ENCODE measurements around the gene POLK.

POLK gene

GRCh38 chr5:75611311-75612225, 99.9 kb downstream of the POLK start, which contains the start of gene ANKDD1B:
ANKDD1B (plus strand) TSS chr5:75611453; CDS start chr5:75611635, 182 bp downstream.
- Histone ChIP-seq H3K9me3 (no peaks in the 10 kb centered on the region), H3K36me3 (replicated peaks) (no peaks in the 10 kb centered on the region), H3K4me3 (no peak within 1 kb of the TSS), H3K4me1 (peaks cover 15% of the 10 kb centered on the region), H3K27me3 (ENCODE audit: low read depth) (no peaks in the 10 kb centered on the region)
- DNase-seq (ENCODE audit: low spot score in 2 of 2): no peak
- in situ Hi-C loops (cut with MboI; ENCODE audit: low sequenced_read_pairs): no loop called here

GRCh38 chr5:75612226-75612569, 100.5 kb downstream of the POLK start:
- in situ Hi-C loops (cut with MboI; ENCODE audit: low sequenced_read_pairs): no loop called here
- no peaks in the 10 kb centered on the region for H3K27me3 ChIP-seq (ENCODE audit: low read depth)
- no peaks in the 10 kb centered on the region for H3K9me3 ChIP-seq
- peaks cover 9% of the 10 kb centered on the region for H3K4me1 ChIP-seq
- H3K4me3 ChIP-seq: no peak overlapping the region
- DNase-seq (ENCODE audit: low spot score in 2 of 2): no peak
- H3K36me3 ChIP-seq (replicated peaks): no peaks in the 10 kb centered on the region

GRCh38 chr5:75612901-75613300, 101.2 kb downstream of the POLK start:
- in situ Hi-C loops (cut with MboI; ENCODE audit: low sequenced_read_pairs): no loop called here
- H3K4me3 ChIP-seq: no peak overlapping the region
- no peak for DNase-seq (ENCODE audit: low spot score in 2 of 2)

GRCh38 chr5:75614176-75614575, 102.5 kb downstream of the POLK start:
- Histone ChIP-seq H3K4me1 (peaks cover 9% of the 10 kb centered on the region), H3K4me3 (no peak overlapping the region), H3K9me3 (no peaks in the 10 kb centered on the region), H3K27me3 (ENCODE audit: low read depth) (no peaks in the 10 kb centered on the region), H3K36me3 (replicated peaks) (no peaks in the 10 kb centered on the region)
- in situ Hi-C loops (cut with MboI; ENCODE audit: low sequenced_read_pairs): no loop called here
- no peak for DNase-seq (ENCODE audit: low spot score in 2 of 2)

More at GRCh38 chr5:75612901-75613300, 101.2 kb downstream of the POLK start:
- peaks cover 9% of the 10 kb centered on the region for H3K4me1 ChIP-seq
- H3K27me3 ChIP-seq (ENCODE audit: low read depth): no peaks in the 10 kb centered on the region
- no peaks in the 10 kb centered on the region for H3K36me3 ChIP-seq (replicated peaks)
- no peaks in the 10 kb centered on the region for H3K9me3 ChIP-seq

- Histone ChIP-seq H3K4me1 (no peaks in the 10 kb centered on the region), H3K9me3 (no peaks in the 10 kb centered on the region), H3K27me3 (ENCODE audit: low read depth) (no peaks in the 10 kb centered on the region), H3K36me3 (replicated peaks) (no peaks in the 10 kb centered on the region), H3K4me3 (no peak overlapping the region)
- in situ Hi-C loops (cut with MboI; ENCODE audit: low sequenced_read_pairs): no loop called here
- DNase-seq (ENCODE audit: low spot score in 2 of 2): no peak
Measured at GRCh38 chr5:75616371-75616881, 104.7 kb downstream of the POLK start.

GRCh38 chr5:75616971-75617621, 105.4 kb downstream of the POLK start:
- in situ Hi-C loops (cut with MboI; ENCODE audit: low sequenced_read_pairs): no loop called here
- Histone ChIP-seq H3K9me3 (no peaks in the 10 kb centered on the region), H3K4me3 (no peak overlapping the region), H3K27me3 (ENCODE audit: low read depth) (no peaks in the 10 kb centered on the region), H3K4me1 (no peaks in the 10 kb centered on the region), H3K36me3 (replicated peaks) (no peaks in the 10 kb centered on the region)
- no peak for DNase-seq (ENCODE audit: low spot score in 2 of 2)

- in situ Hi-C loops (cut with MboI; ENCODE audit: low sequenced_read_pairs): no loop called here
- Histone ChIP-seq H3K4me1 (no peaks in the 10 kb centered on the region), H3K9me3 (no peaks in the 10 kb centered on the region), H3K27me3 (ENCODE audit: low read depth) (no peaks in the 10 kb centered on the region), H3K36me3 (replicated peaks) (no peaks in the 10 kb centered on the region), H3K4me3 (no peak overlapping the region)
- DNase-seq (ENCODE audit: low spot score in 2 of 2): no peak
Measured at GRCh38 chr5:75617736-75618352, 106.2 kb downstream of the POLK start.

GRCh38 chr5:75620184-75620959, 108.7 kb downstream of the POLK start:
- Histone ChIP-seq H3K9me3 (no peaks in the 10 kb centered on the region), H3K27me3 (ENCODE audit: low read depth) (no peaks in the 10 kb centered on the region), H3K4me3 (no peak overlapping the region), H3K4me1 (no peaks in the 10 kb centered on the region), H3K36me3 (replicated peaks) (no peaks in the 10 kb centered on the region)
- in situ Hi-C loops (cut with MboI; ENCODE audit: low sequenced_read_pairs): no loop called here
- DNase-seq (ENCODE audit: low spot score in 2 of 2): no peak

GRCh38 chr5:75622564-75622963, 110.9 kb downstream of the POLK start:
- Histone ChIP-seq H3K36me3 (replicated peaks) (no peaks in the 10 kb centered on the region), H3K9me3 (no peaks in the 10 kb centered on the region), H3K4me1 (no peaks in the 10 kb centered on the region), H3K27me3 (ENCODE audit: low read depth) (no peaks in the 10 kb centered on the region), H3K4me3 (no peak overlapping the region)
- in situ Hi-C loops (cut with MboI; ENCODE audit: low sequenced_read_pairs): no loop called here
- no peak for DNase-seq (ENCODE audit: low spot score in 2 of 2)

GRCh38 chr5:75623846-75624245, 112.2 kb downstream of the POLK start:
- Histone ChIP-seq H3K27me3 (ENCODE audit: low read depth) (no peaks in the 10 kb centered on the region), H3K4me1 (no peaks in the 10 kb centered on the region), H3K4me3 (no peak overlapping the region), H3K9me3 (no peaks in the 10 kb centered on the region), H3K36me3 (replicated peaks) (no peaks in the 10 kb centered on the region)
- no peak for DNase-seq (ENCODE audit: low spot score in 2 of 2)
- in situ Hi-C loops (cut with MboI; ENCODE audit: low sequenced_read_pairs): no loop called here

- no peak overlapping the region for H3K4me3 ChIP-seq
Measured at GRCh38 chr5:75626959-75627358, 115.3 kb downstream of the POLK start.

GRCh38 chr5:75627801-75628200, 116.1 kb downstream of the POLK start:
- H3K4me3 ChIP-seq: no peak overlapping the region
- in situ Hi-C loops (cut with MboI; ENCODE audit: low sequenced_read_pairs): no loop called here
- H3K27me3 ChIP-seq (ENCODE audit: low read depth): no peaks in the 10 kb centered on the region
- H3K9me3 ChIP-seq: no peaks in the 10 kb centered on the region
- DNase-seq (ENCODE audit: low spot score in 2 of 2): no peak
- no peaks in the 10 kb centered on the region for H3K36me3 ChIP-seq (replicated peaks)
- H3K4me1 ChIP-seq: no peaks in the 10 kb centered on the region

More at GRCh38 chr5:75626959-75627358, 115.3 kb downstream of the POLK start:
- in situ Hi-C loops (cut with MboI; ENCODE audit: low sequenced_read_pairs): no loop called here
- no peak for DNase-seq (ENCODE audit: low spot score in 2 of 2)
- no peaks in the 10 kb centered on the region for H3K36me3 ChIP-seq (replicated peaks)
- no peaks in the 10 kb centered on the region for H3K4me1 ChIP-seq
- H3K9me3 ChIP-seq: no peaks in the 10 kb centered on the region
- H3K27me3 ChIP-seq (ENCODE audit: low read depth): no peaks in the 10 kb centered on the region

- DNase-seq (ENCODE audit: low spot score in 2 of 2): no peak
- H3K4me1 ChIP-seq: no peaks in the 10 kb centered on the region
- H3K36me3 ChIP-seq (replicated peaks): no peaks in the 10 kb centered on the region
- no peak overlapping the region for H3K4me3 ChIP-seq
- in situ Hi-C loops (cut with MboI; ENCODE audit: low sequenced_read_pairs): no loop called here
- no peaks in the 10 kb centered on the region for H3K9me3 ChIP-seq
- no peaks in the 10 kb centered on the region for H3K27me3 ChIP-seq (ENCODE audit: low read depth)
Measured at GRCh38 chr5:75630875-75631274, 119.2 kb downstream of the POLK start.
